T-helper 2 cell treated with Interferon-gamma antibody and Interleukin-4, amounts not matched to agents 100 ng/mL and 5 ng/mL, for 36 hours (primary cell): Measurements from ENCODE around the gene SAMD4A. TPM values are rescaled to one million over a fixed set of nuclear protein-coding genes. Genes with fewer than 3 reads are reported as not detected.

Experiments used
- intact Hi-C: fragments of 100-400 bp; cut with micrococcal nuclease; formaldehyde crosslinking; loops from one replicate; pipeline ENCODE4 v1.15.1; 2023
- total RNA-seq: library from RNA; stranded (reverse); gene quantifications from 2 replicates; pipeline ENCODE4 v1.2.3, GENCODE V29; 2022

Gene SAMD4A
- total RNA-seq, 1 donor from 2014 or later = 0.59 TPM

GRCh38 chr14:54697803-54698202 is 130.9 kb downstream of the SAMD4A start:
- intact Hi-C loops = no loop called here

GRCh38 chr14:54698501-54698900 is 131.6 kb downstream of the SAMD4A start:
- intact Hi-C loops = no loop called here

- intact Hi-C loops = no loop called here
These were observed 132.1 kb downstream of the SAMD4A start for GRCh38 chr14:54698966-54699530.

- intact Hi-C loops = no loop called here
These were observed 132.8 kb downstream of the SAMD4A start for GRCh38 chr14:54699735-54700134.

GRCh38 chr14:54700717-54701116 is 133.8 kb downstream of the SAMD4A start:
- intact Hi-C loops = no loop called here

- intact Hi-C loops = no loop called here
These were observed 135.1 kb downstream of the SAMD4A start for GRCh38 chr14:54702014-54702491.

GRCh38 chr14:54702492-54702891 is 135.6 kb downstream of the SAMD4A start:
- intact Hi-C loops = no loop called here

- intact Hi-C loops = no loop called here
These were observed 136.2 kb downstream of the SAMD4A start for GRCh38 chr14:54703082-54703481.

GRCh38 chr14:54703724-54704123 is 136.8 kb downstream of the SAMD4A start:
- intact Hi-C loops = no loop called here

GRCh38 chr14:54704768-54705167 is 137.8 kb downstream of the SAMD4A start:
- intact Hi-C loops = no loop called here

- intact Hi-C loops = no loop called here
These were observed 139.8 kb downstream of the SAMD4A start for GRCh38 chr14:54706769-54707168.

- intact Hi-C loops = no loop called here
These were observed 141.2 kb downstream of the SAMD4A start for GRCh38 chr14:54708161-54708560.

- intact Hi-C loops = no loop called here
These were observed 142.1 kb downstream of the SAMD4A start for GRCh38 chr14:54708982-54709381.

- intact Hi-C loops = no loop called here
These were observed 142.5 kb downstream of the SAMD4A start for GRCh38 chr14:54709444-54709843.

GRCh38 chr14:54709867-54710266 is 142.9 kb downstream of the SAMD4A start:
- intact Hi-C loops = no loop called here

- intact Hi-C loops = no loop called here
These were observed 144.4 kb downstream of the SAMD4A start for GRCh38 chr14:54711312-54711711.

GRCh38 chr14:54711812-54712464 is 145.0 kb downstream of the SAMD4A start:
- intact Hi-C loops = no loop called here

GRCh38 chr14:54712465-54713200 is 145.7 kb downstream of the SAMD4A start:
- intact Hi-C loops = no loop called here

- intact Hi-C loops = no loop called here
These were observed 146.5 kb downstream of the SAMD4A start for GRCh38 chr14:54713379-54713778.

- intact Hi-C loops = no loop called here
These were observed 148.3 kb downstream of the SAMD4A start for GRCh38 chr14:54715239-54715638.

GRCh38 chr14:54715811-54716210 is 148.9 kb downstream of the SAMD4A start:
- intact Hi-C loops = no loop called here

GRCh38 chr14:54716862-54717261 is 149.9 kb downstream of the SAMD4A start:
- intact Hi-C loops = no loop called here
